Fibroblast of lung (primary cell): ENCODE measurements around the gene ARSH. TPM values are rescaled to one million over a fixed set of nuclear protein-coding genes. Genes with fewer than 3 reads are reported as not detected.

ENCODE experiments used
- DNase-seq, 2 donors: peaks; one replicate each; pipeline versions ENCODE4 v3.0.0 to v3.0.0-alpha.2; 2010; ENCODE audit warnings: low read depth in 2 of 2
- H2AFZ ChIP-seq: 2 replicates; pipeline ENCODE4 v1.5.1; 2012; ENCODE audit warnings: low read length, control low read depth, inconsistent platforms
- H3K27ac ChIP-seq: 2 replicates; pipeline ENCODE4 v1.5.1; 2011; ENCODE audit warnings: low read length, control low read depth; ENCODE audit not compliant: insufficient read depth
- H3K27me3 ChIP-seq: 2 replicates; pipeline ENCODE4 v1.5.1; 2011; ENCODE audit warnings: mild to moderate bottlenecking, low read length; ENCODE audit not compliant: control insufficient read depth, insufficient read depth
- H3K36me3 ChIP-seq: 2 replicates; pipeline ENCODE4 v1.5.1; 2011; ENCODE audit warnings: low read length; ENCODE audit not compliant: control insufficient read depth, insufficient read depth
- H3K4me1 ChIP-seq: 2 replicates; pipeline ENCODE4 v1.5.1; 2011; ENCODE audit warnings: low read length; ENCODE audit not compliant: control insufficient read depth, insufficient read depth; ENCODE audit errors: extremely low read depth
- H3K4me2 ChIP-seq: 2 replicates; pipeline ENCODE4 v1.5.1; 2011; ENCODE audit warnings: low read length, control low read depth; ENCODE audit not compliant: insufficient read depth; ENCODE audit errors: extremely low read depth
- H3K4me3 ChIP-seq, 4 experiments: fragments of 200-600 bp in 1 of 4; sonication (generic) in 1 of 4; replicated peaks in 1 of 4; 2 replicates each; pipeline ENCODE4 v1.5.1; 2011 to 2016; ENCODE audit warnings: low read length in 4 of 4, low read depth in 3 of 4, mild to moderate bottlenecking in 3 of 4, control low read depth in 2 of 4, inconsistent platforms in 1 of 4, mixed read lengths in 1 of 4; ENCODE audit not compliant: insufficient read depth in 1 of 4; ENCODE audit errors: control extremely low read depth in 1 of 4
- H3K79me2 ChIP-seq: 2 replicates; pipeline ENCODE4 v1.5.1; 2012; ENCODE audit warnings: mild to moderate bottlenecking, low read length, inconsistent platforms; ENCODE audit not compliant: control insufficient read depth, insufficient read depth
- H3K9ac ChIP-seq: 2 replicates; pipeline ENCODE4 v1.5.1; 2011; ENCODE audit warnings: mild to moderate bottlenecking, low read length, control low read depth; ENCODE audit not compliant: insufficient read depth
- H3K9me3 ChIP-seq: 2 replicates; pipeline ENCODE4 v1.5.1; 2012; ENCODE audit warnings: low read depth, low read length; ENCODE audit not compliant: control insufficient read depth, insufficient read depth
- H4K20me1 ChIP-seq: 2 replicates; pipeline ENCODE4 v1.5.1; 2011; ENCODE audit warnings: low read length; ENCODE audit not compliant: control insufficient read depth, insufficient read depth; ENCODE audit errors: extremely low read depth
- EZH2 ChIP-seq: IDR thresholded peaks from 2 replicates; pipeline ENCODE4 v1.5.1; 2012; ENCODE audit warnings: low read length, control low read depth, mild to moderate bottlenecking; ENCODE audit errors: missing control alignments
- polyA plus RNA-seq, 2 donors: library from polyadenylated mRNA; depleted of rRNA in 1 of 2; stranded (reverse) in 1 of 2; unstranded in 1 of 2; fragments of >200 nt; gene quantifications; 2 replicates each; pipeline ENCODE4 v1.2.1, GENCODE V29; 2011 to 2012; ENCODE audit warnings: missing spikeins in 1 of 2
- total RNA-seq: library from RNA; depleted of rRNA; stranded (reverse); fragments of >200 nt; gene quantifications from 2 replicates; pipeline ENCODE4 v1.2.1, GENCODE V29; 2014
- TF ChIP-seq, protein P1 (sequence below), 2 donors: IDR thresholded peaks in 1 of 2; conservative IDR thresholded peaks in 1 of 2; 1 replicate in 1 of 2; 2 replicates in 1 of 2; pipeline ENCODE4 v1.5.1; 2011 to 2012; ENCODE audit warnings: low read length in 2 of 2, control low read depth in 1 of 2, inconsistent platforms in 1 of 2, low read depth in 1 of 2, mild to moderate bottlenecking in 1 of 2

Gene ARSH
- total and polyA plus RNA-seq, 2 donors (not counting 1 experiment from before 2014, with no cell fraction given) = not detected

DNA sequence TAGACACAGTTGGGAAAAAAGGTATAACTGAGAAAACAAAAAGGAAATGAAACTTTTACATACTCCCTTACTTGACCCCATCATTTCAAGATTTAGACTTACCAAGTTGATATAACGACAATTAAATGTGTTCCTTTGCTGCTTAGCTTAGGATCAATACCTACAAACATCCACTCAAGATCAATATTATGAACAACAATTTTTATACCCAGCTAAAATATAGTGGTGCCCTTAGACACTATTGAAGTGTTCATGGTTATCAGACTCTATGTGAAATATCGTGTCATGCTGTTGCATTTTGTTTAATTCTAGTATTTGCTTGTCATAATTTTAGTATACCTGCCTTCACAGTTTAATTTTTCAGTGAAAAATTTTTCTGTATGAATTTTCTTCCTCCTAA is 4.2 kb downstream of the ARSH start:
- Histone ChIP-seq H3K36me3 (no peaks in the 10 kb centered on the region), H3K27me3 (no peaks in the 10 kb centered on the region), H3K79me2 (no peaks in the 10 kb centered on the region), H2AFZ (no peak overlapping the region), H3K4me1 (no peaks in the 10 kb centered on the region), H4K20me1 (no peaks in the 10 kb centered on the region), H3K9ac (no peak overlapping the region), H3K27ac (no peak overlapping the region), H3K4me3 (no peak overlapping the region), H3K4me2 (no peak overlapping the region), H3K9me3 (no peaks in the 10 kb centered on the region)
- TF ChIP-seq, protein P1, sequence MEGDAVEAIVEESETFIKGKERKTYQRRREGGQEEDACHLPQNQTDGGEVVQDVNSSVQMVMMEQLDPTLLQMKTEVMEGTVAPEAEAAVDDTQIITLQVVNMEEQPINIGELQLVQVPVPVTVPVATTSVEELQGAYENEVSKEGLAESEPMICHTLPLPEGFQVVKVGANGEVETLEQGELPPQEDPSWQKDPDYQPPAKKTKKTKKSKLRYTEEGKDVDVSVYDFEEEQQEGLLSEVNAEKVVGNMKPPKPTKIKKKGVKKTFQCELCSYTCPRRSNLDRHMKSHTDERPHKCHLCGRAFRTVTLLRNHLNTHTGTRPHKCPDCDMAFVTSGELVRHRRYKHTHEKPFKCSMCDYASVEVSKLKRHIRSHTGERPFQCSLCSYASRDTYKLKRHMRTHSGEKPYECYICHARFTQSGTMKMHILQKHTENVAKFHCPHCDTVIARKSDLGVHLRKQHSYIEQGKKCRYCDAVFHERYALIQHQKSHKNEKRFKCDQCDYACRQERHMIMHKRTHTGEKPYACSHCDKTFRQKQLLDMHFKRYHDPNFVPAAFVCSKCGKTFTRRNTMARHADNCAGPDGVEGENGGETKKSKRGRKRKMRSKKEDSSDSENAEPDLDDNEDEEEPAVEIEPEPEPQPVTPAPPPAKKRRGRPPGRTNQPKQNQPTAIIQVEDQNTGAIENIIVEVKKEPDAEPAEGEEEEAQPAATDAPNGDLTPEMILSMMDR (conservative IDR thresholded peaks at IDR 0.05 in 1 of 2, IDR thresholded peaks at IDR 0.05 in 1 of 2; ENCODE audit: low read depth in 1 of 2, low read length in 2 of 2) = no peak
- no peak for TF ChIP-seq EZH2
- DNase-seq = no peak

DNA sequence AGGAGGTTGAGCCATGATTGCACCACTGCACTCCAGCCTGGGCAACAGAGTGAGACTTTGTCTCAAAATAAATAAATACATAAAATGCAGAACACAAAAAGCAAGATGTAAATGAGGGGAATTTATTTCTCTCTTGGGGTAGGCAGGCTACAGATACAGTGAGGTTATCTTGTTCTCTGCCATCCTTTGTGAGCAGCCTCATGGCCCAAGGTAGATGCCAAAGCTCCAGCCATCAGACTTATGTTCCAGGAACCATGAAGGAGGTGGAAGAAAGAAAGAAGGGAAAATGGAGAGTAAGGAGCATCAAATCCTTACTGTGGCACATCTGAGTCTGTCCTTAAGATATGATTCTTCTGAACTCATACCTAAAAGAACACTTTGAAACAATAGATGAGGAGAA is 11.1 kb downstream of the ARSH start:
- no peak for DNase-seq
- no peaks in the 10 kb centered on the region for H4K20me1 ChIP-seq

DNA sequence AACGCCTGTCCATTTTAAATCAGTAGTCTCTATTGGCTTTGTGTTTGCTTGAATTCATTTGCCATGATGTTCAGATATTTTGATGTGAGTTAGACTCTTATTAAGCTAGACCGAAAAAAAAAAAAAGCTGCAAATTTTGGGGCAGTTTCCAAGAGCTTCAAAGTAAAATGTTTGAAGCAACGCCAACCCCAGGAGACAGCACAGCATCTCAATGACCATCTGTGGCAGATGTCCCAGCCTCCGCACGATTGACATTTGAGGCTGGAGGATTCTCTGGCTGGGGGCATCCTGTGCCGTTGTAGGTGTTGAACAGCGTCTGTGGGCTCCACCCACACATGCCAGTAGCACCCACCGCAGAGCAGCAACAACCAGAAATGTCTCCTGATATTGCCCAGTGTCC is 17.8 kb downstream of the ARSH start:
- Histone ChIP-seq H3K36me3 (no peaks in the 10 kb centered on the region), H3K4me2 (no peak overlapping the region), H3K79me2 (no peaks in the 10 kb centered on the region), H3K4me1 (no peaks in the 10 kb centered on the region), H3K27me3 (no peaks in the 10 kb centered on the region), H3K4me3 (no peak overlapping the region), H3K9me3 (no peaks in the 10 kb centered on the region), H3K27ac (no peak overlapping the region), H4K20me1 (no peaks in the 10 kb centered on the region), H2AFZ (no peak overlapping the region), H3K9ac (no peak overlapping the region)
- no peak for DNase-seq
- no peak for TF ChIP-seq EZH2
- TF ChIP-seq, protein P1 (conservative IDR thresholded peaks at IDR 0.05 in 1 of 2, IDR thresholded peaks at IDR 0.05 in 1 of 2; ENCODE audit: low read depth in 1 of 2, low read length in 2 of 2) = no peak

More for the DNA sequence above, 11.1 kb downstream of the ARSH start:
- Histone ChIP-seq H3K4me2 (no peak overlapping the region), H3K27ac (no peak overlapping the region), H3K27me3 (no peaks in the 10 kb centered on the region), H3K79me2 (no peaks in the 10 kb centered on the region), H3K4me3 (no peak overlapping the region), H3K36me3 (no peaks in the 10 kb centered on the region), H3K4me1 (no peaks in the 10 kb centered on the region), H3K9ac (no peak overlapping the region), H2AFZ (no peak overlapping the region), H3K9me3 (no peaks in the 10 kb centered on the region)
- TF ChIP-seq EZH2 = no peak
- TF ChIP-seq, protein P1 (conservative IDR thresholded peaks at IDR 0.05 in 1 of 2, IDR thresholded peaks at IDR 0.05 in 1 of 2; ENCODE audit: low read depth in 1 of 2, low read length in 2 of 2) = no peak
